ENCODE measurements around the gene EDN1. TPM values are rescaled to one million over a fixed set of nuclear protein-coding genes. Genes with fewer than 3 reads are reported as not detected.

The EDN1 gene
- total and polyA plus RNA-seq, 9 of the 15 experiments (the other 6 are each of a cell fraction or from before 2014, with no cell fraction given): 0.03 to 0.06 TPM; not detected in 7

DNA sequence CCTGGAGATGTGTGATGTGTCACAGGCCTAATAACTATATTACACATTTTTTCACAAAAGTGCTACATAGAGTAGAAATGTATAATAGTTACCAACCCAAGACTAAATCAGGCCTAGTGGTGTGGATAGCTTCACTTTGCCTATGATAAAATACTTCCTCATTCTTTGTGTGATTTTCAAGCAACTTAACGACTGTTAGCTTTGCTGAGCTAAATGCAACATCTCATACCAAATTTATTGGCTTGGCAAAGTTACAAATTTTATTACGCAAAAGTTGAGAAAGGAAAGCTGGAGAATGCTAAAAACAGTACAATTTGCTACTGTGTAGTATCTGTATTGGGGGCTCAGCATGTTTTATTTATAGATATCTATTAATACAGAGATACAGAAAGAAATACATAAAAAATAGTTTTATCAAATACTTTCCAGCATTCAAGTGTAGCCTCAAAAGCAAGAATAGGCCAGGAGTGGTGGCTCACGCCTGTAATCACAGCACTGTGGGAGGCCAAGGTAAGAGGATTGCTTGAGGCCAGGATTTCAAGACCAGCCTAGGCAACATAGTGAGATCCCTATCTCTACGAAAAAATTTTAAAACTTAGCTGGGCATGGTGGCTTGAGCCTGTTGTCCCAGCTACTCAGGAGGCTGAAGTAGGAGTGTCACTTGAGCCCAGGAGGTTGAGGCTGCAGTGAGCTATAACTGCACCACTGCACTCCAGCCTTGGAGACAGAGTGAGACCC is 3.6 kb upstream of the EDN1 start (continued):
- TF ChIP-seq, protein P1, sequence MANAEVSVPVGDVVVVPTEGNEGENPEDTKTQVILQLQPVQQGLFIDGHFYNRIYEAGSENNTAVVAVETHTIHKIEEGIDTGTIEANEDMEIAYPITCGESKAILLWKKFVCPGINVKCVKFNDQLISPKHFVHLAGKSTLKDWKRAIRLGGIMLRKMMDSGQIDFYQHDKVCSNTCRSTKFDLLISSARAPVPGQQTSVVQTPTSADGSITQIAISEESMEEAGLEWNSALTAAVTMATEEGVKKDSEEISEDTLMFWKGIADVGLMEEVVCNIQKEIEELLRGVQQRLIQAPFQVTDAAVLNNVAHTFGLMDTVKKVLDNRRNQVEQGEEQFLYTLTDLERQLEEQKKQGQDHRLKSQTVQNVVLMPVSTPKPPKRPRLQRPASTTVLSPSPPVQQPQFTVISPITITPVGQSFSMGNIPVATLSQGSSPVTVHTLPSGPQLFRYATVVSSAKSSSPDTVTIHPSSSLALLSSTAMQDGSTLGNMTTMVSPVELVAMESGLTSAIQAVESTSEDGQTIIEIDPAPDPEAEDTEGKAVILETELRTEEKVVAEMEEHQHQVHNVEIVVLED (CRISPR knock-in tag; IDR thresholded peaks at IDR 0.05): no peak
- TF ChIP-seq THRA (IDR thresholded peaks at IDR 0.05) (no peak), ZBTB40 (IDR thresholded peaks at IDR 0.05) (no peak), ZBTB40 (CRISPR knock-in tag; IDR thresholded peaks at IDR 0.05) (no peak), NCOA6 (IDR thresholded peaks at IDR 0.05) (no peak), SMARCC2 (IDR thresholded peaks at IDR 0.05; ENCODE audit: low read depth) (no peak)
